ENCODE measurements around the gene OLFM2.

OLFM2 gene

GRCh38 chr19:9865732-9866501, 70.4 kb downstream of the OLFM2 start:
- H3K9me3 ChIP-seq (ENCODE audit: control insufficient read depth, low read length), result no peaks in the 10 kb centered on the region
- no peaks in the 10 kb centered on the region for H3K36me3 ChIP-seq (ENCODE audit: control insufficient read depth, insufficient read depth, low read length)
- H3K9ac ChIP-seq (ENCODE audit: low read length), result no peak overlapping the region
- H3K4me3 ChIP-seq (ENCODE audit: low read length), result no peak overlapping the region
- H3K27me3 ChIP-seq (ENCODE audit: control insufficient read depth, insufficient read depth, low read length), result no peaks in the 10 kb centered on the region
- H3K4me1 ChIP-seq (ENCODE audit: control insufficient read depth, insufficient read depth, low read length), result no peaks in the 10 kb centered on the region

DNA sequence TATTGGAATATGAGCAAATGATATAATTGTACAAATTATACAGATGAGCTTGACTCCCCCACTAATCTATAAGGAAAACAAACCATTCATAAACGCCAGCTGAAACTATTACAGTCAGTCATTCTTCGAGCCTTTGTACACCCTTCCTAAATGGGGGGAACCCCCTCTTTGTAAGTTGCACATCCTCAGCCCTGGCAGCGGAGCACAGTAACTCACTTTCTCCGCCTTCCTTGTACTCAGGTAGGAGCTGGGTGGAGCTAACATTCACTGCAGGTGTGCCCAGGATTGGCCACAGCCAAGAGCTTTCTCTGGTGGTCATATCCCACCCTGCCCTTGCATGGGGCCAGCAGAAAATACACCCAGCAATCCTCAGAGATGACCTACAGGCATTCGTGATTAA, 72.6 kb downstream of the OLFM2 start:
- H3K9ac ChIP-seq (ENCODE audit: low read length), result no peak overlapping the region
- H3K4me1 ChIP-seq (ENCODE audit: control insufficient read depth, insufficient read depth, low read length), result no peaks in the 10 kb centered on the region
- no peak overlapping the region for H3K4me3 ChIP-seq (ENCODE audit: low read length)
- no peaks in the 10 kb centered on the region for H3K36me3 ChIP-seq (ENCODE audit: control insufficient read depth, insufficient read depth, low read length)
- H3K27me3 ChIP-seq (ENCODE audit: control insufficient read depth, insufficient read depth, low read length), result no peaks in the 10 kb centered on the region
- H3K9me3 ChIP-seq (ENCODE audit: control insufficient read depth, low read length), result no peaks in the 10 kb centered on the region

- H3K4me1 ChIP-seq (ENCODE audit: control insufficient read depth, insufficient read depth, low read length), result no peaks in the 10 kb centered on the region
- no peaks in the 10 kb centered on the region for H3K9me3 ChIP-seq (ENCODE audit: control insufficient read depth, low read length)
- H3K4me3 ChIP-seq (ENCODE audit: low read length), result no peak overlapping the region
- H3K9ac ChIP-seq (ENCODE audit: low read length), result no peak overlapping the region
- no peaks in the 10 kb centered on the region for H3K36me3 ChIP-seq (ENCODE audit: control insufficient read depth, insufficient read depth, low read length)
- H3K27me3 ChIP-seq (ENCODE audit: control insufficient read depth, insufficient read depth, low read length), result no peaks in the 10 kb centered on the region
Measured at GRCh38 chr19:9862938-9863337, 73.4 kb downstream of the OLFM2 start.

DNA sequence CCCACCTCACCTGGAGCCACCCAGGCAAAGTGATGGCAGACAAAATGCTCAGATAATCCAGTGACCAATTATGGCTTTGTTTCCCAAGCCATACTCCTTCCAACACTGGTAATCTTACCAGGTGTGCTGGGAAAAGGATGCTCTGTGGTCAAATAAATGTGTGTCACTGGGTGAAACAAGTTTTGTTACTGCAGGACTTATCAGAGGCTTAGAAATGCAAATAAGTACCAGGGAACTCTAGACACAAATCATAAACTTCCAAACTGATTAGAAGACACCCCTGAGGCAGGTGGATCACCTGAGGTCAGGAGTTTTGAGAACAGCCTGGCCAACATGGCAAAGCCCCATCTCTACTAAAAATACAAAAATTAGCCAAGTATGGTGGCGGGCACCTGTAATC, 74.8 kb downstream of the OLFM2 start:
- Histone ChIP-seq H3K9ac (ENCODE audit: low read length) (no peak overlapping the region), H3K9me3 (ENCODE audit: control insufficient read depth, low read length) (no peaks in the 10 kb centered on the region), H3K4me1 (ENCODE audit: control insufficient read depth, insufficient read depth, low read length) (no peaks in the 10 kb centered on the region), H3K36me3 (ENCODE audit: control insufficient read depth, insufficient read depth, low read length) (no peaks in the 10 kb centered on the region), H3K27me3 (ENCODE audit: control insufficient read depth, insufficient read depth, low read length) (no peaks in the 10 kb centered on the region), H3K4me3 (ENCODE audit: low read length) (no peak overlapping the region)

GRCh38 chr19:9860407-9860806, 75.9 kb downstream of the OLFM2 start:
- H3K9ac ChIP-seq (ENCODE audit: low read length), result no peak overlapping the region
- H3K4me3 ChIP-seq (ENCODE audit: low read length), result no peak overlapping the region
- no peaks in the 10 kb centered on the region for H3K27me3 ChIP-seq (ENCODE audit: control insufficient read depth, insufficient read depth, low read length)
- H3K9me3 ChIP-seq (ENCODE audit: control insufficient read depth, low read length), result no peaks in the 10 kb centered on the region
- H3K36me3 ChIP-seq (ENCODE audit: control insufficient read depth, insufficient read depth, low read length), result no peaks in the 10 kb centered on the region
- no peaks in the 10 kb centered on the region for H3K4me1 ChIP-seq (ENCODE audit: control insufficient read depth, insufficient read depth, low read length)

- Histone ChIP-seq H3K27me3 (ENCODE audit: control insufficient read depth, insufficient read depth, low read length) (no peaks in the 10 kb centered on the region), H3K36me3 (ENCODE audit: control insufficient read depth, insufficient read depth, low read length) (no peaks in the 10 kb centered on the region), H3K4me1 (ENCODE audit: control insufficient read depth, insufficient read depth, low read length) (no peaks in the 10 kb centered on the region), H3K4me3 (ENCODE audit: low read length) (no peak overlapping the region), H3K9me3 (ENCODE audit: control insufficient read depth, low read length) (no peaks in the 10 kb centered on the region), H3K9ac (ENCODE audit: low read length) (no peak overlapping the region)
Measured at GRCh38 chr19:9858766-9859165, 77.5 kb downstream of the OLFM2 start.

DNA sequence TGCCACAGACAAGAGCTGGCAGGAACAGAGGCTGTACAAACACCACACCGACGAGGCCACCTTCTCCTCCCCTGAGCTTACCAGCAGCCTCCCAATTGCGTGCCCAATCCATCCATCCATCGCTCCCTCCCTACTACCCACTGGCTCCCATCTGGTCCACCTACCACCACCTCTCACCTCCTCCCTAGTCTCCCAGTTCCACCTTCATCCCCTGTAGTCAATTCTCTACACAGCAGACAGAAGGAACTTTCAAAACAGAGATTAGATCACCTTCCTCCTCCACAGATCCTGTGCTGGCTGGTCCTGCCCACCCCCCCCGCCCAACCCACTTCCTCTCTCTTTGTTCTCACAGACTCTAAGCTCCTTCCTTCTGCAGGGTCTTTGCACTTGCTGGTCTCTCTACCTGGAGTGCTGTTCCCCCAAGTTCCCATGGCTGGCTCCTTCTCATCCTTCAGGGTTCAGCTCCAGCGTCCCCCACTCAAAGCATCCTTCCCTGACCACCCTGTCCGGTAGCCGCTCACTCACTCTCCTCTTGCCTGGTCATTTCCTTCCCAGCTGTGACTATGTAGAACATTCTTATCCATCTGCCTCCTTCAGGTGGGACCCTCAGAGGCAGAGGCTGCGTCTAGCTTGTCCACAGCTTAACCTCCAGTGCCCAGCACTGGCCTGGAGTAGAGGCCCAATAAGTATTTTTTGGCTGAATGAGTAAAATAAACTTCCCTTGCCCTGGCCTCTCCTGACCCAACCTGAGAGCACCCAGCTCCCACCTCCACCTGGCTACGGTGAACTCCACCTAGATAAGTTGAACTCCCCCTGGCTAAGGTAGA, 78.2 kb downstream of the OLFM2 start:
- Histone ChIP-seq H3K9me3 (ENCODE audit: control insufficient read depth, low read length) (no peaks in the 10 kb centered on the region), H3K4me3 (ENCODE audit: low read length) (no peak overlapping the region)

DNA sequence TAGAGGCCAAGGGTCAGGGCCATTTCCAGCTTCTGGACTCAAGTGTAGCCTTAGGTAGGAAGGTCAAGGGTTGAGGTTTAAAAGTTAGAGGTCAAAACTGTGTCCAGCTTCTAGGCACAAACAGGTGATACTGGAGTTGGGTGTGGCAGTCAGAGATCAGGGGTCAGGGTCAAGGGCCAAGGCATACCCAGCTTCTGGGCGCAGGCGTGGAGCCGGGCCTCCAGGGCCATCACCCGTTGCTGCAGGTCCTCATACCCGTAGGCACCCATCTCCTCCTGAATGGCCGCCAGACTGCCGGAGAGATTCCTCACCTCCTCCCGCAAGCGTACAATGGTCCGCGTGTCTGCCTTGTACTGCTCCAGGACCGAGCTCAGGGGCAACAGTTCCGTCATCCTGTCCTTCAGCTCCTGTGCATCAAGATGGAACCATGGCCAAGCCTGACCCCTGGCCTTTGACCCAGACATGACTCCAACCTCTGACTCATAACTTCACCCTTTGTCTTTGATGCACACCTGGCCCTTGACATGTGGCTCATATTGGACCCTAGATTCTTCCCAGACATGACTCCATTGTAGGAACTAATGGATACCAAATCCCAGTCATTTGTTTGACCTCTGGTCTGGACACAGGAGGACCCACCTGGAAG, 79.1 kb downstream of the OLFM2 start:
- H3K9ac ChIP-seq (ENCODE audit: low read length), result no peak overlapping the region
- H3K9me3 ChIP-seq (ENCODE audit: control insufficient read depth, low read length), result no peaks in the 10 kb centered on the region
- H3K4me1 ChIP-seq (ENCODE audit: control insufficient read depth, insufficient read depth, low read length), result no peaks in the 10 kb centered on the region
- H3K36me3 ChIP-seq (ENCODE audit: control insufficient read depth, insufficient read depth, low read length), result no peaks in the 10 kb centered on the region
- no peak overlapping the region for H3K4me3 ChIP-seq (ENCODE audit: low read length)
- no peaks in the 10 kb centered on the region for H3K27me3 ChIP-seq (ENCODE audit: control insufficient read depth, insufficient read depth, low read length)

More for the DNA sequence above, 78.2 kb downstream of the OLFM2 start:
- H3K9ac ChIP-seq (ENCODE audit: low read length), result no peak overlapping the region
- H3K36me3 ChIP-seq (ENCODE audit: control insufficient read depth, insufficient read depth, low read length), result no peaks in the 10 kb centered on the region
- no peaks in the 10 kb centered on the region for H3K27me3 ChIP-seq (ENCODE audit: control insufficient read depth, insufficient read depth, low read length)
- H3K4me1 ChIP-seq (ENCODE audit: control insufficient read depth, insufficient read depth, low read length), result no peaks in the 10 kb centered on the region

DNA sequence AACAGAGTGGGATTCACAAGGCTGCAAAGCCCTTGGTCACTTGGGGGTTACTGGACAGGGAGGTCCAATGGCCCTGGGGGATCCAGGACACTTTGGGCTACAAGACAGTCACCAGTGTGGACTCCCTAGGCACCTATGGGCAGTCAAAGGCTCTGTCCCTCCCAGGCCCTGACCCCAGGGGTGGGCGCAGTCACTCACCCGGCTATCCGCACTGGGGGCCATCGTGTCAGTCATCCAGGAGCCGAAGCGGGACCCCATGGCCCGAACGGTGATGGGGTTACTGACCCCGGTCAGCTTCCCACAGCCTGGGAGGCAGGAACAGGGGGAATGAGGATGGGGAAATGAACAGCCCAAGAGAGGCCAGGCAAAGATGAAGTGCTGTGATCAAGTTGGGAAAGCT, 79.7 kb downstream of the OLFM2 start:
- no peak overlapping the region for H3K9ac ChIP-seq (ENCODE audit: low read length)
- H3K9me3 ChIP-seq (ENCODE audit: control insufficient read depth, low read length), result no peaks in the 10 kb centered on the region
- no peak overlapping the region for H3K4me3 ChIP-seq (ENCODE audit: low read length)
- H3K36me3 ChIP-seq (ENCODE audit: control insufficient read depth, insufficient read depth, low read length), result no peaks in the 10 kb centered on the region
- H3K27me3 ChIP-seq (ENCODE audit: control insufficient read depth, insufficient read depth, low read length), result no peaks in the 10 kb centered on the region
- no peaks in the 10 kb centered on the region for H3K4me1 ChIP-seq (ENCODE audit: control insufficient read depth, insufficient read depth, low read length)

- H3K9ac ChIP-seq (ENCODE audit: low read length), result no peak overlapping the region
- no peaks in the 10 kb centered on the region for H3K4me1 ChIP-seq (ENCODE audit: control insufficient read depth, insufficient read depth, low read length)
- H3K36me3 ChIP-seq (ENCODE audit: control insufficient read depth, insufficient read depth, low read length), result no peaks in the 10 kb centered on the region
- no peaks in the 10 kb centered on the region for H3K9me3 ChIP-seq (ENCODE audit: control insufficient read depth, low read length)
- no peaks in the 10 kb centered on the region for H3K27me3 ChIP-seq (ENCODE audit: control insufficient read depth, insufficient read depth, low read length)
- H3K4me3 ChIP-seq (ENCODE audit: low read length), result no peak overlapping the region
Measured at GRCh38 chr19:9854282-9854846, 82.0 kb downstream of the OLFM2 start.

- H3K36me3 ChIP-seq (ENCODE audit: control insufficient read depth, insufficient read depth, low read length), result no peaks in the 10 kb centered on the region
- no peaks in the 10 kb centered on the region for H3K27me3 ChIP-seq (ENCODE audit: control insufficient read depth, insufficient read depth, low read length)
- no peaks in the 10 kb centered on the region for H3K9me3 ChIP-seq (ENCODE audit: control insufficient read depth, low read length)
- no peaks in the 10 kb centered on the region for H3K4me1 ChIP-seq (ENCODE audit: control insufficient read depth, insufficient read depth, low read length)
- no peak overlapping the region for H3K9ac ChIP-seq (ENCODE audit: low read length)
- no peak overlapping the region for H3K4me3 ChIP-seq (ENCODE audit: low read length)
Measured at GRCh38 chr19:9850235-9850959, 85.9 kb downstream of the OLFM2 start.

Measured in mucosa of stomach (tissue), 1 donor.